Measurements from ENCODE around the gene MUC3A.

The MUC3A gene

GRCh38 chr7:100942045-100942774 is 7.1 kb upstream of the MUC3A start:
- DNase-seq (ENCODE audit: low read depth) = no peak
- TF ChIP-seq, protein P1, sequence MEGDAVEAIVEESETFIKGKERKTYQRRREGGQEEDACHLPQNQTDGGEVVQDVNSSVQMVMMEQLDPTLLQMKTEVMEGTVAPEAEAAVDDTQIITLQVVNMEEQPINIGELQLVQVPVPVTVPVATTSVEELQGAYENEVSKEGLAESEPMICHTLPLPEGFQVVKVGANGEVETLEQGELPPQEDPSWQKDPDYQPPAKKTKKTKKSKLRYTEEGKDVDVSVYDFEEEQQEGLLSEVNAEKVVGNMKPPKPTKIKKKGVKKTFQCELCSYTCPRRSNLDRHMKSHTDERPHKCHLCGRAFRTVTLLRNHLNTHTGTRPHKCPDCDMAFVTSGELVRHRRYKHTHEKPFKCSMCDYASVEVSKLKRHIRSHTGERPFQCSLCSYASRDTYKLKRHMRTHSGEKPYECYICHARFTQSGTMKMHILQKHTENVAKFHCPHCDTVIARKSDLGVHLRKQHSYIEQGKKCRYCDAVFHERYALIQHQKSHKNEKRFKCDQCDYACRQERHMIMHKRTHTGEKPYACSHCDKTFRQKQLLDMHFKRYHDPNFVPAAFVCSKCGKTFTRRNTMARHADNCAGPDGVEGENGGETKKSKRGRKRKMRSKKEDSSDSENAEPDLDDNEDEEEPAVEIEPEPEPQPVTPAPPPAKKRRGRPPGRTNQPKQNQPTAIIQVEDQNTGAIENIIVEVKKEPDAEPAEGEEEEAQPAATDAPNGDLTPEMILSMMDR (conservative IDR thresholded peaks at IDR 0.05; ENCODE audit: low read depth, low read length) = no peak
- no peak overlapping the region for H3K4me3 ChIP-seq (ENCODE audit: low read length)

GRCh38 chr7:100943693-100944092 is 5.6 kb upstream of the MUC3A start:
- no peak overlapping the region for H3K4me3 ChIP-seq (ENCODE audit: low read length)
- TF ChIP-seq, protein P1 (conservative IDR thresholded peaks at IDR 0.05; ENCODE audit: low read depth, low read length) = no peak
- no peak for DNase-seq (ENCODE audit: low read depth)

DNA sequence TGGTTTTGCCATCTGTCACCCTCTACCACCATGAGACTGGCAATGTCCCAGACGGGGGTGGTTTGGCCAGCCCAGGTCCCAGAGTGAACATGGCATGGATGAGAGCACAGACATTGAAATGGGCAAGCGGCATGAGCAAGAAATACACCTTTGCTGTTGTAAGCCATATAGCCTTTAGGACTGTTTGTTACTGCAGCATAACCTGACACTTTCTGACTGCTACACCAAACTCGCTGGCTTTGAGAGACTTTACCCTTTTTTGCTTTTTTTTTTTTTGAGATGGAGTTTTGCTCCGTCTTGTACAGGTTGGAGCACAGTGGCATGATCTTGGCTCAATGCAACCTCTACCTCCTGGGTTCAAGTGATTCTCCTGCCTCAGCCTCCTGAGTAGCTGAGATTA is 5.2 kb upstream of the MUC3A start:
- TF ChIP-seq, protein P1 (conservative IDR thresholded peaks at IDR 0.05; ENCODE audit: low read depth, low read length) = no peak
- no peak overlapping the region for H3K4me3 ChIP-seq (ENCODE audit: low read length)
- DNase-seq (ENCODE audit: low read depth) = no peak

- TF ChIP-seq, protein P1 (conservative IDR thresholded peaks at IDR 0.05; ENCODE audit: low read depth, low read length) = no peak
- no peak for DNase-seq (ENCODE audit: low read depth)
Observed at GRCh38 chr7:100946111-100946510, 3.2 kb upstream of the MUC3A start.

GRCh38 chr7:100946766-100947365 is 2.5 kb upstream of the MUC3A start:
- no peak overlapping the region for H3K4me3 ChIP-seq (ENCODE audit: low read length)
- TF ChIP-seq, protein P1 (conservative IDR thresholded peaks at IDR 0.05; ENCODE audit: low read depth, low read length) = no peak
- no peak for DNase-seq (ENCODE audit: low read depth)

More at GRCh38 chr7:100946111-100946510, 3.2 kb upstream of the MUC3A start:
- H3K4me3 ChIP-seq (ENCODE audit: low read length) = no peak overlapping the region

DNA sequence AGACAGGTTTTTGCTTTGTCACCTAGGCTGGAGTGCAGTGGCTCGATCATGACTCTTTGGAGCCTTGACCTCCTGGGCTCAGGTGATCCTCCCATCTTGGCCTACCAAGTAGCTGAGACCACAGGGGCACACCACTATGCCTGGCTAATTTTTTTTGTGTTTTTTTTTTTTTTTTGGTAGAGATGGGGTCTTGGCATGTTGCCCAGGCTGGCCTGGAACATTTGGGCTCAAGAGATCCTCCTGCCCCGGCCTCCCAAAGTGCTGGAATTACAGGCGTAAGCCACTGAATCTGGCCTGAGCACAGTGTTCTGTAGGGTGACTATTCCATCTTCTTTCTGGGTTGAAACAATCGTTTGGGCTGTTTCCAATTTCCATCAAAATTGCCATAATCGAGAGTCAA is 1.5 kb upstream of the MUC3A start:
- DNase-seq (ENCODE audit: low read depth) = no peak
- no peak overlapping the region for H3K4me3 ChIP-seq (ENCODE audit: low read length)
- TF ChIP-seq, protein P1 (conservative IDR thresholded peaks at IDR 0.05; ENCODE audit: low read depth, low read length) = no peak

DNA sequence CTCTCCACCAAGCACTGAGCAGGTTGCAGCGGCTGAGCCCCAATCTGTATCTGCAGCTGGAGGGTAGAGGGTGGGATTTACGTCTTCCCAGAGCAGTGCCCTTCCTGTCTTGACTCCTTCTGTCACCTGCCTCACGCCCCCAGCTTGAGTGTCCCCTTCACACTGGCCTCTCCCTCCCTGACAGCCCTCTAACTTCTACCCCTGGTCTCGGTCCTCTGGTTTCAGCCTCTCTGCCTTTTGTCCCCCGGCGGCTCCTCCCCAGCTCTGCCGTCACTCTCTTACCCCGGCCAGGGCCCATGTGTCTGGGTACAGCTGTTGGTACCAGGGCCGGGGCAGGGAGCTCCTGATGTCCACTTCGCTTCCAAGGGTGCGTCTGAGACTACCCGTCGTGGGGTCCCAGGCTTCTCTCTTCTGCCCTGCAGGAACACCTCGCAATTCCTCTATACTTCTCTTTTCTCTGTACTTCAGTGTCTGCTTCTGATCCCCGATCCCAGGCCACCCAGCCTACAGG is 654 bp downstream of the MUC3A start:
- TF ChIP-seq, protein P1 (conservative IDR thresholded peaks at IDR 0.05; ENCODE audit: low read depth, low read length) = no peak
- DNase-seq (ENCODE audit: low read depth) = no peak
- no peak overlapping the region for H3K4me3 ChIP-seq (ENCODE audit: low read length)
